Kidney (tissue), 14 donors: Measurements from ENCODE around the gene TFB2M. TPM values are rescaled to one million over a fixed set of nuclear protein-coding genes. Genes with fewer than 3 reads are reported as not detected.
"Not testable (repeated sequence)": the region's sequence is repeated elsewhere in the genome, so short reads cannot be mapped to it uniquely, and the experiment has no call there.

Experiments used
- DNase-seq, 5 donors: peaks; one replicate each; pipeline ENCODE4 v3.0.0-alpha.2; 2013 to 2020
- FAIRE-seq: peaks from 2 replicates; lab custom pipeline; 2012; peaks lifted over from hg19 to GRCh38; lab: Jason Lieb, UNC
- H3K27ac ChIP-seq, 2 donors: one replicate each; pipeline ENCODE4 v1.7.0; 2013; ENCODE audit warnings: low read depth in 2 of 2, low read length in 2 of 2, inconsistent platforms in 1 of 2
- H3K27me3 ChIP-seq: one replicate; pipeline ENCODE4 v1.7.1; 2013; ENCODE audit warnings: low read length, inconsistent platforms; ENCODE audit not compliant: control insufficient read depth, insufficient read depth
- H3K36me3 ChIP-seq, 3 donors: one replicate each; pipeline versions ENCODE4 v1.7.0 to v1.7.1; 2013; ENCODE audit warnings: low read length in 3 of 3, control low read depth in 1 of 3, inconsistent platforms in 1 of 3; ENCODE audit not compliant: insufficient read depth in 3 of 3, control insufficient read depth in 2 of 3
- H3K4me1 ChIP-seq, 3 donors: one replicate each; pipeline versions ENCODE4 v1.7.0 to v1.7.1; 2013; ENCODE audit warnings: low read length in 3 of 3, inconsistent platforms in 1 of 3, low read depth in 1 of 3; ENCODE audit not compliant: control insufficient read depth in 2 of 3, insufficient read depth in 2 of 3
- H3K4me3 ChIP-seq, 3 donors: one replicate each; pipeline versions ENCODE4 v1.7.0 to v1.8.1; 2013; ENCODE audit warnings: low read length in 3 of 3, control low read depth in 1 of 3, inconsistent platforms in 1 of 3
- H3K9ac ChIP-seq, 3 donors: one replicate each; pipeline versions ENCODE4 v1.7.0 to v1.7.1; 2013; ENCODE audit warnings: low read length in 3 of 3, control low read depth in 1 of 3, inconsistent platforms in 1 of 3
- H3K9me3 ChIP-seq, 3 donors: one replicate each; pipeline versions ENCODE4 v1.7.0 to v1.7.1; 2013; ENCODE audit warnings: low read length in 3 of 3, control low read depth in 1 of 3, inconsistent platforms in 1 of 3; ENCODE audit not compliant: control insufficient read depth in 2 of 3, insufficient read depth in 1 of 3
- CTCF ChIP-seq: IDR thresholded peaks from 3 replicates; pipeline ENCODE4 v1.5.1; 2012; ENCODE audit warnings: mild to moderate bottlenecking, moderate library complexity, borderline replicate concordance; ENCODE audit not compliant: insufficient read depth; ENCODE audit errors: extremely low read depth
- intact Hi-C: fragments of 100-400 bp; cut with DNase I; formaldehyde crosslinking; loops from one replicate; pipeline ENCODE4 v1.11.1; 2022
- polyA plus RNA-seq: library from polyadenylated mRNA; stranded (reverse); fragments of 350-450 nt; fragmentation: Illumina TruSeq; extraction: RNeasy Lipid Tissue Mini Kit (QIAGEN cat#74804); gene quantifications from one replicate; pipeline ENCODE4 v1.2.3, GENCODE V29; 2014; ENCODE audit warnings: low read depth, low replicate concordance; ENCODE audit not compliant: insufficient read depth
- total RNA-seq: library from RNA; stranded (reverse); fragmentation: NEBNext Ultra II Directional; extraction: Animal tissue kit (Norgen Biotek cat#: 25700); gene quantifications from one replicate; pipeline ENCODE4 v1.2.1, GENCODE V29; 2021
- donor health status: control.
- donor health status: control.
- donor health status: control.
- donor health status: control.
- donor health status: control.
- donor health status: DM: yes; HTN: yes; CAD: no.
- donor health status: Normal renal cell carcinoma (clear cell type).

The TFB2M gene
- total and polyA plus RNA-seq, 2 donors from 2014 or later, result 10.8 to 14.7 TPM

GRCh38 chr1:246565751-246566127, 322 bp downstream of the TFB2M start:
- Histone ChIP-seq H3K9ac (peak overlapping the region; percentile 70 to 89 (median 71)), H3K27ac (peak overlapping the region in 1 of 2 donors; percentile 80), H3K27me3 (no peaks in the 10 kb centered on the region), H3K4me1 (peaks cover 0 to 31% (median 14%) of the 10 kb centered on the region in 3 donors), H3K36me3 (no peaks in the 10 kb centered on the region), H3K9me3 (no peaks in the 10 kb centered on the region), H3K4me3 (peak overlapping the region; percentile 80 to 99 (median 97))
- no peak for TF ChIP-seq CTCF
- no peak for DNase-seq
- intact Hi-C loops, result no loop called here
- FAIRE-seq, result no peak

GRCh38 chr1:246564839-246565750, 966 bp downstream of the TFB2M start:
- FAIRE-seq, result no peak
- H3K27me3 ChIP-seq, result no peaks in the 10 kb centered on the region
- peaks cover 0 to 32% (median 14%) of the 10 kb centered on the region in 3 donors for H3K4me1 ChIP-seq
- peaks cover 0 to 3% (median 0%) of the 10 kb centered on the region in 3 donors for H3K36me3 ChIP-seq
- no peaks in the 10 kb centered on the region for H3K9me3 ChIP-seq
- DNase-seq, result peak in 2 of 5 donors; percentile 40 to 69
- H3K27ac ChIP-seq, result peak overlapping the region in 1 of 2 donors; percentile 80
- peak overlapping the region; percentile 70 to 89 (median 71) for H3K9ac ChIP-seq
- intact Hi-C loops, result no loop called here
- TF ChIP-seq CTCF, result no peak
- peak overlapping the region; percentile 80 to 99 (median 97) for H3K4me3 ChIP-seq

DNA sequence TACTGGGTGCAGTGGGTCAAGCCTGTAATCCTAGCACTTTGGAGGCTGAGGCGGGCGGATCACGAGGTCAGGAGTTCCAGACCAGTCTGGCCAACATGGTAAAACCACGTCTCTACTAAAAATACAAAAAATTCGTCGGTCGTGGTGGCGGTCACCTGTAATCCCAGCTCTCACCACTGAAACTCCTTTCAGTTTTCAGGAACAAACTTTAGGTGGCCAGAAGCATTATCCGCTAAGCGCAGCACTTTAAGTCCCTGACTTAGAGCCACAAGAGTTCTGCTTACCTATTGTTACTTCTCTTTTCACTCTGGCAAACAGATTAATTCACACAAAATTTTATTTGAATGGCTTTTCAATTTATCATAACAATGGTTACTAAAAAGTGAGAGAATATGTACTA, 5.2 kb downstream of the TFB2M start:
- Histone ChIP-seq H3K4me1 (peaks cover 0 to 12% (median 7%) of the 10 kb centered on the region in 3 donors), H3K36me3 (peaks cover 5 to 25% (median 9%) of the 10 kb centered on the region in 3 donors)
- FAIRE-seq, H3K9ac ChIP-seq, H3K27me3 ChIP-seq, intact Hi-C loops, H3K9me3 ChIP-seq, H3K27ac ChIP-seq, H3K4me3 ChIP-seq: not testable (repeated sequence)
- peak in 1 of 5 donors; percentile 10 for DNase-seq

DNA sequence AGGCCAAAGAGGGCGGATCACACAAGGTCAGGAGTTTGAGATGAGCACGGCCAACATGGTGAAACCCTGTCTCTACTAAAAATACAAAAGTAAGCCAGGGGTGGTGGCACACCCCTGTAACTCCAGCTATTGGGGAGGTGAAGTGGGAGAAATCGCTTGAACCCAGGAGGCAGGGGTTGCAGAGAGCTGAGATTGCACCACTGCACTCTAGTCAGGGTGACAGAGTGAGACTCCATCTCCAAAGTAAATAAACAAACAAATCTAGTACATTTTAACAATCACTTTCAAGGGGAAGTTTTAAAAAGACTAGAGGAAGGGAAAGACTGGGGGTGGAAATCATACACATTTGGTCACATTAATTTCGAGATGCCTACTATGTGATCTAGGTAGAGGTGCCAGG, 6.8 kb downstream of the TFB2M start:
- no peak for DNase-seq
- Histone ChIP-seq H3K4me1 (peaks cover 0 to 8% (median 0%) of the 10 kb centered on the region in 3 donors), H3K9ac (no peak overlapping the region), H3K9me3 (no peaks in the 10 kb centered on the region), H3K36me3 (peaks cover 8 to 27% (median 12%) of the 10 kb centered on the region in 3 donors), H3K4me3 (no peak overlapping the region), H3K27me3 (no peaks in the 10 kb centered on the region), H3K27ac (no peak overlapping the region)
- TF ChIP-seq CTCF, result no peak
- intact Hi-C loops, result no loop called here
- FAIRE-seq, result no peak
